HUES64 (cell line): ENCODE measurements around the gene FOXP1.

Experiments
- H3K27ac ChIP-seq: 2 replicates; pipeline ENCODE4 v1.7.0; 2013; ENCODE audit warnings: low read depth, low read length, inconsistent platforms
- H3K27me3 ChIP-seq: 2 replicates; pipeline ENCODE4 v1.6.1; 2013; ENCODE audit warnings: mild to moderate bottlenecking, low read length; ENCODE audit not compliant: insufficient read depth
- H3K36me3 ChIP-seq: 2 replicates; pipeline ENCODE4 v1.6.1; 2013; ENCODE audit warnings: mild to moderate bottlenecking, low read length; ENCODE audit not compliant: insufficient read depth
- H3K4me1 ChIP-seq: 2 replicates; pipeline ENCODE4 v1.6.1; 2013; ENCODE audit warnings: mild to moderate bottlenecking, low read length, moderate library complexity; ENCODE audit not compliant: insufficient read depth
- H3K4me3 ChIP-seq: 2 replicates; pipeline ENCODE4 v1.5.1; 2013; ENCODE audit warnings: mild to moderate bottlenecking, low read length, moderate library complexity
- H3K9ac ChIP-seq: 2 replicates; pipeline ENCODE4 v1.6.1; 2013; ENCODE audit warnings: mild to moderate bottlenecking, low read depth, low read length
- H3K9me3 ChIP-seq: 2 replicates; pipeline ENCODE4 v1.6.1; 2013; ENCODE audit warnings: low read depth, low read length; ENCODE audit not compliant: insufficient read depth
- WGBS: fragments of 150-250, 120-280 bp; methylation state at CpG from one replicate; pipeline ENCODE4 v1.1.7; 2013; ENCODE audit warnings: missing lambda C conversion rate; 5-methylcytosine and 5-hydroxymethylcytosine counted together

FOXP1 gene

GRCh38 chr3:71545330-71545729 lies 38.2 kb downstream of the FOXP1 start:
- no peaks in the 10 kb centered on the region for H3K27me3 ChIP-seq
- H3K4me1 ChIP-seq: peaks cover 9% of the 10 kb centered on the region
- H3K27ac ChIP-seq: no peak overlapping the region
- H3K9me3 ChIP-seq: no peaks in the 10 kb centered on the region
- no peaks in the 10 kb centered on the region for H3K36me3 ChIP-seq
- WGBS: no CpG with 5 or more reads among the region's 2 CpGs
- H3K9ac ChIP-seq: no peak overlapping the region
- no peak overlapping the region for H3K4me3 ChIP-seq

GRCh38 chr3:71543371-71544016 lies 40.0 kb downstream of the FOXP1 start:
- H3K9me3 ChIP-seq: no peaks in the 10 kb centered on the region
- peaks cover 9% of the 10 kb centered on the region for H3K4me1 ChIP-seq
- H3K27me3 ChIP-seq: no peaks in the 10 kb centered on the region
- H3K36me3 ChIP-seq: no peaks in the 10 kb centered on the region
- H3K27ac ChIP-seq: no peak overlapping the region
- no peak overlapping the region for H3K4me3 ChIP-seq
- WGBS: 76% methylated on average over 3 of the region's 3 CpGs
- no peak overlapping the region for H3K9ac ChIP-seq

- WGBS: 89% methylated on average over 23 of the region's 23 CpGs
- Histone ChIP-seq H3K9ac (no peak overlapping the region), H3K36me3 (no peaks in the 10 kb centered on the region), H3K27ac (no peak overlapping the region), H3K9me3 (no peaks in the 10 kb centered on the region), H3K27me3 (no peaks in the 10 kb centered on the region), H3K4me1 (peaks cover 9% of the 10 kb centered on the region), H3K4me3 (no peak overlapping the region)
Measured at GRCh38 chr3:71542521-71543370, 40.8 kb downstream of the FOXP1 start.

GRCh38 chr3:71541313-71541712 lies 42.2 kb downstream of the FOXP1 start:
- WGBS: 84% methylated on average over 3 of the region's 3 CpGs
- no peak overlapping the region for H3K9ac ChIP-seq
- H3K9me3 ChIP-seq: no peaks in the 10 kb centered on the region
- H3K4me3 ChIP-seq: no peak overlapping the region
- H3K27me3 ChIP-seq: no peaks in the 10 kb centered on the region
- no peaks in the 10 kb centered on the region for H3K36me3 ChIP-seq
- no peak overlapping the region for H3K27ac ChIP-seq
- peaks cover 9% of the 10 kb centered on the region for H3K4me1 ChIP-seq

- Histone ChIP-seq H3K27me3 (no peaks in the 10 kb centered on the region), H3K36me3 (no peaks in the 10 kb centered on the region), H3K27ac (no peak overlapping the region), H3K9me3 (no peaks in the 10 kb centered on the region), H3K9ac (no peak overlapping the region), H3K4me3 (no peak overlapping the region), H3K4me1 (no peaks in the 10 kb centered on the region)
- WGBS: 88% methylated on average over 7 of the region's 7 CpGs
Measured at GRCh38 chr3:71537211-71537611, 46.3 kb downstream of the FOXP1 start.

- Histone ChIP-seq H3K4me3 (no peak overlapping the region), H3K9me3 (no peaks in the 10 kb centered on the region), H3K4me1 (peaks cover 1% of the 10 kb centered on the region; the same call in 1 of the 2 replicates), H3K36me3 (no peaks in the 10 kb centered on the region), H3K9ac (no peak overlapping the region), H3K27me3 (no peaks in the 10 kb centered on the region), H3K27ac (no peak overlapping the region)
- 95% methylated on average over 7 of the region's 7 CpGs for WGBS
Measured at GRCh38 chr3:71536376-71536965, 47.1 kb downstream of the FOXP1 start.

GRCh38 chr3:71533588-71533987 lies 49.9 kb downstream of the FOXP1 start:
- no peaks in the 10 kb centered on the region for H3K9me3 ChIP-seq
- H3K27ac ChIP-seq: no peak overlapping the region
- no peak overlapping the region for H3K4me3 ChIP-seq
- H3K4me1 ChIP-seq: peaks cover 9% of the 10 kb centered on the region; the same call in 1 of the 2 replicates
- 95% methylated on average over 3 of the region's 4 CpGs for WGBS
- no peaks in the 10 kb centered on the region for H3K27me3 ChIP-seq
- no peaks in the 10 kb centered on the region for H3K36me3 ChIP-seq
- H3K9ac ChIP-seq: no peak overlapping the region

GRCh38 chr3:71532639-71533395 lies 50.7 kb downstream of the FOXP1 start:
- H3K9me3 ChIP-seq: no peaks in the 10 kb centered on the region
- peaks cover 16% of the 10 kb centered on the region for H3K4me1 ChIP-seq
- 94% methylated on average over 4 of the region's 6 CpGs for WGBS
- no peaks in the 10 kb centered on the region for H3K36me3 ChIP-seq
- no peak overlapping the region for H3K27ac ChIP-seq
- no peak overlapping the region for H3K9ac ChIP-seq
- H3K4me3 ChIP-seq: no peak overlapping the region
- no peaks in the 10 kb centered on the region for H3K27me3 ChIP-seq

- no peaks in the 10 kb centered on the region for H3K27me3 ChIP-seq
Measured at GRCh38 chr3:71530903-71531530, 52.5 kb downstream of the FOXP1 start.

GRCh38 chr3:71528816-71529215 lies 54.7 kb downstream of the FOXP1 start:
- Histone ChIP-seq H3K36me3 (no peaks in the 10 kb centered on the region), H3K9me3 (no peaks in the 10 kb centered on the region), H3K4me3 (no peak overlapping the region), H3K4me1 (peaks cover 23% of the 10 kb centered on the region), H3K9ac (no peak overlapping the region), H3K27ac (no peak overlapping the region), H3K27me3 (no peaks in the 10 kb centered on the region)
- WGBS: 86% methylated on average over 1 of the region's 2 CpGs

More at GRCh38 chr3:71530903-71531530, 52.5 kb downstream of the FOXP1 start:
- Histone ChIP-seq H3K27ac (no peak overlapping the region), H3K36me3 (no peaks in the 10 kb centered on the region), H3K9me3 (no peaks in the 10 kb centered on the region), H3K4me3 (no peak overlapping the region), H3K9ac (no peak overlapping the region), H3K4me1 (peaks cover 16% of the 10 kb centered on the region)
- 66% methylated on average over 9 of the region's 9 CpGs for WGBS
